Measurements from ENCODE around the gene LXN.
"Not testable (repeated sequence)": the region's sequence is repeated elsewhere in the genome, so short reads cannot be mapped to it uniquely, and the experiment has no call there.

The LXN gene

GRCh38 chr3:158701420-158702065 lies 29.1 kb upstream of the LXN start:
- DNase-seq (ENCODE audit: insufficient read length) (no peak), FAIRE-seq (no peak)
- TF ChIP-seq POLR2AphosphoS5 (IDR thresholded peaks at IDR 0.05; ENCODE audit: low read depth, low read length) (no peak), POLR2A (IDR thresholded peaks at IDR 0.05; ENCODE audit: low read depth, low read length) (no peak), TAF1 (IDR thresholded peaks at IDR 0.05; ENCODE audit: borderline replicate concordance, low read depth, low read length) (no peak)

GRCh38 chr3:158700559-158700958 lies 28.1 kb upstream of the LXN start:
- TF ChIP-seq TAF1 (IDR thresholded peaks at IDR 0.05; ENCODE audit: borderline replicate concordance, low read depth, low read length) (no peak), POLR2A (IDR thresholded peaks at IDR 0.05; ENCODE audit: low read depth, low read length) (no peak), POLR2AphosphoS5 (IDR thresholded peaks at IDR 0.05; ENCODE audit: low read depth, low read length) (no peak)
- FAIRE-seq: no peak
- DNase-seq (ENCODE audit: insufficient read length): no peak

DNA sequence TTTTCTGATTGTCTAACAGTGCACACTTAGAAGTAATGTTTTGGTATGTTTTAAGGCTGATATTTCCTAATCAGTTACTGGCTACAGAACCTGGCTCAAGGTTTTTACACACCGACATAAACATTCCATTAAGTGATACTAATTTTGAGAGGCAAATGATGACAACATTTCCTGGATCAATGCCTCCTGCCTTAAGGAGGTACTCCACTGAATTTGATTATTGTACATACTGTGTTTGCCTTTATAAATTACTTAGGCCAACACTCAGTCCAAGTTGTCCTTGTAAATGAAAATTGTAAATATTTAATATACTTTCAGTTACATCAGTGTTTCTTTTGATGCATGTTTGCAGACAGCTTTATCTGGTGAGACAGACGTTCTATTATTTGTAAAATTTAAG lies 24.2 kb upstream of the LXN start:
- TF ChIP-seq POLR2AphosphoS5 (IDR thresholded peaks at IDR 0.05; ENCODE audit: low read depth, low read length) (no peak), TAF1 (IDR thresholded peaks at IDR 0.05; ENCODE audit: borderline replicate concordance, low read depth, low read length) (no peak), POLR2A (IDR thresholded peaks at IDR 0.05; ENCODE audit: low read depth, low read length) (no peak)
- DNase-seq (ENCODE audit: insufficient read length) (no peak), FAIRE-seq (no peak)

- not testable (repeated sequence) for DNase-seq (ENCODE audit: insufficient read length)
- FAIRE-seq: peak; percentile 74
Observed at GRCh38 chr3:158693866-158694456, 21.5 kb upstream of the LXN start.

- no peak for DNase-seq (ENCODE audit: insufficient read length)
- TF ChIP-seq TAF1 (IDR thresholded peaks at IDR 0.05; ENCODE audit: borderline replicate concordance, low read depth, low read length): no peak
- TF ChIP-seq POLR2AphosphoS5 (IDR thresholded peaks at IDR 0.05; ENCODE audit: low read depth, low read length): no peak
- no peak for FAIRE-seq
Observed at GRCh38 chr3:158685159-158685558, 12.7 kb upstream of the LXN start.

GRCh38 chr3:158683230-158683962 lies 10.9 kb upstream of the LXN start:
- FAIRE-seq (no peak), DNase-seq (ENCODE audit: insufficient read length) (no peak)
- no peak for TF ChIP-seq POLR2A (IDR thresholded peaks at IDR 0.05; ENCODE audit: low read depth, low read length)
- TF ChIP-seq POLR2AphosphoS5 (IDR thresholded peaks at IDR 0.05; ENCODE audit: low read depth, low read length): no peak
- TF ChIP-seq TAF1 (IDR thresholded peaks at IDR 0.05; ENCODE audit: borderline replicate concordance, low read depth, low read length): no peak

- DNase-seq (ENCODE audit: insufficient read length) (no peak), FAIRE-seq (no peak)
- no peak for TF ChIP-seq POLR2A (IDR thresholded peaks at IDR 0.05; ENCODE audit: low read depth, low read length)
Observed at GRCh38 chr3:158680861-158681260, 8.4 kb upstream of the LXN start.

DNA sequence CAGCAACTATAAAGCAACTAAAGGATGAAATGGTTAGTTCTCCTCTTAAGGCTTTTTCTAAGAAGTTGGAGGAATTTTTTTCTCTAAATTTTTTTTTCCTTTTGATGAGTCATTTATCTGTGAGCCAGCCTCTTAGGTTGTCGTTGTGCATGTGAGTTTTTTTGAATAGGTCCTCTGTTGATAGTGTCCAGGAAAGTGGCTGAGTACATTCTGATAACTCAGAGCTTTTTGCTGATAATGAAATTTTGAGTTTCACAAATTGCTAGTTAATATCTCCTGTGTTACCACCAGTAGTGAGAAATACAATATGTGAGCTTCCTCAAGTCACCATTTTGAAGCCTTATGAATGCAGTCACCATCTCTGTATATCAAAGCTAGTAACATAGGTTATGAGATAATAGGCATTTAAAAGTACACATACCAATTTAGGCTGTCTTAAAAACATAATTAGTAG lies 7.1 kb upstream of the LXN start:
- DNase-seq (ENCODE audit: insufficient read length) (no peak), FAIRE-seq (no peak)
- TF ChIP-seq TAF1 (IDR thresholded peaks at IDR 0.05; ENCODE audit: borderline replicate concordance, low read depth, low read length): no peak
- TF ChIP-seq POLR2A (IDR thresholded peaks at IDR 0.05; ENCODE audit: low read depth, low read length): no peak
- TF ChIP-seq POLR2AphosphoS5 (IDR thresholded peaks at IDR 0.05; ENCODE audit: low read depth, low read length): no peak

GRCh38 chr3:158678687-158679086 lies 6.2 kb upstream of the LXN start:
- DNase-seq (ENCODE audit: insufficient read length) (no peak), FAIRE-seq (peak; percentile 30)
- TF ChIP-seq POLR2AphosphoS5 (IDR thresholded peaks at IDR 0.05; ENCODE audit: low read depth, low read length) (no peak), POLR2A (IDR thresholded peaks at IDR 0.05; ENCODE audit: low read depth, low read length) (no peak), TAF1 (IDR thresholded peaks at IDR 0.05; ENCODE audit: borderline replicate concordance, low read depth, low read length) (no peak)

- DNase-seq (ENCODE audit: insufficient read length): no peak
- FAIRE-seq: no peak
- TF ChIP-seq POLR2A (IDR thresholded peaks at IDR 0.05; ENCODE audit: low read depth, low read length): no peak
- TF ChIP-seq TAF1 (IDR thresholded peaks at IDR 0.05; ENCODE audit: borderline replicate concordance, low read depth, low read length): no peak
- TF ChIP-seq POLR2AphosphoS5 (IDR thresholded peaks at IDR 0.05; ENCODE audit: low read depth, low read length): no peak
Observed at GRCh38 chr3:158671821-158672214, 630 bp downstream of the LXN start.

GRCh38 chr3:158668506-158668905 lies 3.9 kb downstream of the LXN start:
- no peak for FAIRE-seq
- TF ChIP-seq POLR2A (IDR thresholded peaks at IDR 0.05; ENCODE audit: low read depth, low read length) (no peak), TAF1 (IDR thresholded peaks at IDR 0.05; ENCODE audit: borderline replicate concordance, low read depth, low read length) (no peak), POLR2AphosphoS5 (IDR thresholded peaks at IDR 0.05; ENCODE audit: low read depth, low read length) (no peak)

GRCh38 chr3:158666416-158666815 lies 6.0 kb downstream of the LXN start:
- TF ChIP-seq POLR2AphosphoS5 (IDR thresholded peaks at IDR 0.05; ENCODE audit: low read depth, low read length): no peak
- TF ChIP-seq POLR2A (IDR thresholded peaks at IDR 0.05; ENCODE audit: low read depth, low read length): no peak
- TF ChIP-seq TAF1 (IDR thresholded peaks at IDR 0.05; ENCODE audit: borderline replicate concordance, low read depth, low read length): no peak
- DNase-seq (ENCODE audit: insufficient read length): no peak

More at GRCh38 chr3:158668506-158668905, 3.9 kb downstream of the LXN start:
- DNase-seq (ENCODE audit: insufficient read length): no peak

More at GRCh38 chr3:158666416-158666815, 6.0 kb downstream of the LXN start:
- FAIRE-seq: no peak

Data from GM12892 (cell line).